ENCODE data around the gene B3GNT7.
"Not testable (repeated sequence)": the region's sequence is repeated elsewhere in the genome, so short reads cannot be mapped to it uniquely, and the experiment has no call there.

B3GNT7 gene

GRCh38 chr2:231425811-231426703 is 30.5 kb downstream of the B3GNT7 start:
- no peak overlapping the region for H3K27ac ChIP-seq

GRCh38 chr2:231427116-231427515 is 31.6 kb downstream of the B3GNT7 start:
- no peak overlapping the region for H3K27ac ChIP-seq
- TF ChIP-seq CTCF (IDR thresholded peaks at IDR 0.05) (no peak), ZFX (IDR thresholded peaks at IDR 0.05; ENCODE audit: borderline replicate concordance) (no peak)

More at GRCh38 chr2:231425811-231426703, 30.5 kb downstream of the B3GNT7 start:
- no peak for TF ChIP-seq ZFX (IDR thresholded peaks at IDR 0.05; ENCODE audit: borderline replicate concordance)
- no peak for TF ChIP-seq CTCF (IDR thresholded peaks at IDR 0.05)

DNA sequence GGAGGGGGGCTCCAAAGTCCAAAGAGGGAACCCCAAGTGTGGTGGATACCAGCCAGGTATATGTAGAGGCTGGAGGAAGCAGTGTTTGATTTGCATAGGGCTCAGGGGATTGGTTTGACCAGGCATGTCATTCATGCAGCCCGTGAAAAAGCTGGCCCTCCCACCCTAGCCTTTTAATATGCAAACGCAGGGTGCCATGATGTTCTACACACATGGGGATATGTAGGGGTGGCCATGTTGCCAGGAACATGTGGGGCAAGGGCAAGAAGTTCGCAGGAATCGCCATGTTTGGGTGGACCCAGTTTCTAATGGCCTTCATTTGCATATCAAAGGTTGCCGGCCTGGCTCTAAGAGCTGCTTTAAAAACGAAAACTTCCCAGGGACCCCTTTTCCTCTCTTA is 33.6 kb downstream of the B3GNT7 start:
- H3K27ac ChIP-seq = no peak overlapping the region
- TF ChIP-seq CTCF (IDR thresholded peaks at IDR 0.05) (no peak), ZFX (IDR thresholded peaks at IDR 0.05; ENCODE audit: borderline replicate concordance) (no peak)

- H3K27ac ChIP-seq = no peak overlapping the region
- TF ChIP-seq ZFX (IDR thresholded peaks at IDR 0.05; ENCODE audit: borderline replicate concordance) = no peak
- TF ChIP-seq CTCF (IDR thresholded peaks at IDR 0.05) = no peak
Observed at GRCh38 chr2:231429901-231430300, 34.4 kb downstream of the B3GNT7 start.

DNA sequence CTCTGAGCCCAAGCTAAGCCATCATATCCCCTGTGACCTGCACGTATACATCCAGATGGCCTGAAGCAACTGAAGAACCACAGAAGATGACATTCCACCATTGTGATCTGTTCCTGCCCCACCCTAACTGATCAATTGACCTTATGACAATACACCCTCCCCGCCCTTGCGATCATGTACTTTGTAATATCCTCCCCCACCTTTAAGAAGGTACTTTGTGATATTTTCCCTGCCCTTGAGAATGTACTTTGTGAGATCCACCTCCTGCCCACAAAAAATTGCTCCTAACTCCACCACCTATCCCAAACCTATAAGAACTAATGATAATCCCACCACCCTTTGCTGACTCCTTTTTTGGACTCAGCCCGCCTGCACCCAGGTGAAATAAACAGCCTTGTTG is 34.9 kb downstream of the B3GNT7 start:
- H3K27ac ChIP-seq = not testable (repeated sequence)

DNA sequence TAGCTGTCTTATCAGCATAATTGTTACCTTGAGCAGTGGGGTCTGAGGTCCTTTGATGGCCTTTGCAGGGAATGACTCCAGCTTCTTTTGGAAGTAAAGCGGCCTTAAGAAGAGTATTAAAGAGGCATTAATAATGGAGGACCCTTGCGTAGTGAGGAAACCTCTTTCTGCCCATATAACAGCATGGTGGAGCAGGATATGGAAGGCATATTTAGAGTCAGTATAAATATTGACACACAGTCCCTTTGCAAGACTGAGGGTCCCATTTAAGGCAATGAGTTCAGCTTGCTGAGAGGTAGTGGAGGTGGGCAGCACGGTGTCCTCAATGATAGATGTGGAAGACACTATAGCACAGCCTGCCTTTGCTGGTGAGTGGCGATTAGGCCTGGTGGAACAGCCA is 36.1 kb downstream of the B3GNT7 start:
- TF ChIP-seq ZFX (IDR thresholded peaks at IDR 0.05; ENCODE audit: borderline replicate concordance) (no peak), CTCF (IDR thresholded peaks at IDR 0.05) (no peak)

DNA sequence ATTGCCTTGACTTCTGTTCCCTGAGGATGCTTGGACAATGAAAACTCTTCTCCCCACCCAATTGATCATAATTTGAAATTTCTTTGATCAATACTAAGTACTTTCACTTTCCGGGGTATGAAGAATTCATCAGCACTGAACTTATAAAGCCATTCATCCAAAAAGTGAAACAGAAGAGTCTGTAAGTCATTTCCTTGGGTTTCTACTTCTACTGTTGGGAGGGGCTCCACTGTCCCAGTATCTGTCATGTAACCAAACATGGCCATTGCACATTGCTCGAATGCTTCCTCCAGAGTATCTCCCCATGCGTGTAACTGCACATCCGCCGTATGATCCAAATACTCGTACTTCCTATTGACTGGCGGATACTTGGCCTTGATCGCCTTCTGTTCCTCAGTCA is 38.5 kb downstream of the B3GNT7 start:
- TF ChIP-seq CTCF (IDR thresholded peaks at IDR 0.05) (no peak), ZFX (IDR thresholded peaks at IDR 0.05; ENCODE audit: borderline replicate concordance) (no peak)
- H3K27ac ChIP-seq = no peak overlapping the region

More for the DNA sequence above, 36.1 kb downstream of the B3GNT7 start:
- H3K27ac ChIP-seq = no peak overlapping the region

Measured in 22Rv1 (cell line).